ENCODE data around the gene TERT. TPM values are rescaled to one million over a fixed set of nuclear protein-coding genes. Genes with fewer than 3 reads are reported as not detected.

TERT gene
- total and polyA plus RNA-seq, 2 of the 13 experiments (the other 11 are each of a cell fraction or from before 2014, with no cell fraction given) = 4.3 to 5.9 TPM

DNA sequence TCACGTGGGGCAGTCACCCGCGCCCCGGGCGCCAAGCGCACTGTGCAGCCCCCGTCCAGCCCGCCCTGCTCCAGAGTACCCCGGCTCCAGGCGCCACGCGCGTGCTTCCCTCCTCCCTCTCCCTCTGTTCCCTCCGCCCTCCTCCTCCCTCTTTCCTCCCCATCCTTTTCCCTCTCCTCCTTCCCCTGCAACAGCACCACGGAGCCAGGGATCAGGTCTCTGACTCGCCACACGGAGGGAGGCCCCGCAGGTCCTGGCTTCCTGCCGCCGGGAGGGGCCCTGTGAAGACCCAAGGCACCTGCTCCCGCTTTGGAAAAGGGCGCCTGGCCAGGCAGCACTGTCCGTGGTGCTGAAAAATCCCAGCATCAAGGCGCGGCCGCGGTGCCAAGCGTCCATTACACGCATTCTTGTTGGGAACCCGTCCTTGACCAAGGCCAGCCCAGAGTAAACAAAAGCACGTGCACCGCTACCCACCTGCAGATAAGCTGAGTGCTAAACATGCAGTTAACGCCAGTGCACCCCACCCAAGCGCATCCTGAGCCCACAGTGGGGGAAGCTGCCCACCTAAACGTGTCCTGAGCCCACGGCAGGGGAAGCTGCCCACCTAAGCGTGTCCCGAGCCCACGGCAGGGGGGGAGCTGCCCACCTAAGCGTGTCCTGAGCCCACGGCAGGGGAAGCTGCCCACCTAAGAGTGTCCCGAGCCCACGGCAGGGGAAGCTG, 48.0 kb downstream of the TERT start (continued):
- TF ChIP-seq, protein P1, sequence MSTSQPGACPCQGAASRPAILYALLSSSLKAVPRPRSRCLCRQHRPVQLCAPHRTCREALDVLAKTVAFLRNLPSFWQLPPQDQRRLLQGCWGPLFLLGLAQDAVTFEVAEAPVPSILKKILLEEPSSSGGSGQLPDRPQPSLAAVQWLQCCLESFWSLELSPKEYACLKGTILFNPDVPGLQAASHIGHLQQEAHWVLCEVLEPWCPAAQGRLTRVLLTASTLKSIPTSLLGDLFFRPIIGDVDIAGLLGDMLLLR (CRISPR knock-in tag; IDR thresholded peaks at IDR 0.05) = peak; percentile 80
- TF ChIP-seq ZC3H4 (CRISPR knock-in tag; IDR thresholded peaks at IDR 0.05; ENCODE audit: borderline replicate concordance) (no peak), SMAD1 (CRISPR knock-in tag; IDR thresholded peaks at IDR 0.05; ENCODE audit: borderline replicate concordance, low read depth) (no peak), ZSCAN21 (CRISPR knock-in tag; IDR thresholded peaks at IDR 0.05; ENCODE audit: borderline replicate concordance) (peak; percentile 84), FOXP1 (IDR thresholded peaks at IDR 0.05) (no peak), FOXP1 (CRISPR knock-in tag; IDR thresholded peaks at IDR 0.05) (no peak), NBN (conservative IDR thresholded peaks at IDR 0.05) (no peak), CBX1 (IDR thresholded peaks at IDR 0.05; ENCODE audit: low read depth) (no peak), ATM (IDR thresholded peaks at IDR 0.05; ENCODE audit: borderline replicate concordance) (no peak), RFX3 (CRISPR knock-in tag; IDR thresholded peaks at IDR 0.05) (no peak), YEATS4 (CRISPR knock-in tag; IDR thresholded peaks at IDR 0.05; ENCODE audit: borderline replicate concordance) (no peak), ZNF772 (CRISPR knock-in tag; IDR thresholded peaks at IDR 0.05) (no peak), SRF (IDR thresholded peaks at IDR 0.05; ENCODE audit: low read depth, low read length) (no peak), NFATC3 (CRISPR knock-in tag; IDR thresholded peaks at IDR 0.05) (no peak), ZMAT3 (CRISPR knock-in tag; conservative IDR thresholded peaks at IDR 0.05) (peak; percentile 83; the same call in 1 of the 2 replicates), ZNF263 (CRISPR knock-in tag; IDR thresholded peaks at IDR 0.05) (peak; percentile 78), ZNF781 (CRISPR knock-in tag; IDR thresholded peaks at IDR 0.05; ENCODE audit: borderline replicate concordance, not compliant biosample characterization) (peak; percentile 88), ZNF547 (CRISPR knock-in tag; IDR thresholded peaks at IDR 0.05) (peak; percentile 43; the same call in 1 of the 2 replicates), RAD51 (IDR thresholded peaks at IDR 0.05; ENCODE audit: borderline replicate concordance) (no peak), FOXA1 (IDR thresholded peaks at IDR 0.05) (no peak), FOXA1 (CRISPR knock-in tag; IDR thresholded peaks at IDR 0.05) (peak; percentile 48)
- TF ChIP-seq, protein P2, sequence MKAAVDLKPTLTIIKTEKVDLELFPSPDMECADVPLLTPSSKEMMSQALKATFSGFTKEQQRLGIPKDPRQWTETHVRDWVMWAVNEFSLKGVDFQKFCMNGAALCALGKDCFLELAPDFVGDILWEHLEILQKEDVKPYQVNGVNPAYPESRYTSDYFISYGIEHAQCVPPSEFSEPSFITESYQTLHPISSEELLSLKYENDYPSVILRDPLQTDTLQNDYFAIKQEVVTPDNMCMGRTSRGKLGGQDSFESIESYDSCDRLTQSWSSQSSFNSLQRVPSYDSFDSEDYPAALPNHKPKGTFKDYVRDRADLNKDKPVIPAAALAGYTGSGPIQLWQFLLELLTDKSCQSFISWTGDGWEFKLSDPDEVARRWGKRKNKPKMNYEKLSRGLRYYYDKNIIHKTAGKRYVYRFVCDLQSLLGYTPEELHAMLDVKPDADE (CRISPR knock-in tag; IDR thresholded peaks at IDR 0.05) = 0 out of 2 replicates have a peak, but pooled peaks have one; percentile 61
- TF ChIP-seq, protein P3, sequence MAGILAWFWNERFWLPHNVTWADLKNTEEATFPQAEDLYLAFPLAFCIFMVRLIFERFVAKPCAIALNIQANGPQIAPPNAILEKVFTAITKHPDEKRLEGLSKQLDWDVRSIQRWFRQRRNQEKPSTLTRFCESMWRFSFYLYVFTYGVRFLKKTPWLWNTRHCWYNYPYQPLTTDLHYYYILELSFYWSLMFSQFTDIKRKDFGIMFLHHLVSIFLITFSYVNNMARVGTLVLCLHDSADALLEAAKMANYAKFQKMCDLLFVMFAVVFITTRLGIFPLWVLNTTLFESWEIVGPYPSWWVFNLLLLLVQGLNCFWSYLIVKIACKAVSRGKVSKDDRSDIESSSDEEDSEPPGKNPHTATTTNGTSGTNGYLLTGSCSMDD (CRISPR knock-in tag; IDR thresholded peaks at IDR 0.05) = no peak
- TF ChIP-seq, protein P4, sequence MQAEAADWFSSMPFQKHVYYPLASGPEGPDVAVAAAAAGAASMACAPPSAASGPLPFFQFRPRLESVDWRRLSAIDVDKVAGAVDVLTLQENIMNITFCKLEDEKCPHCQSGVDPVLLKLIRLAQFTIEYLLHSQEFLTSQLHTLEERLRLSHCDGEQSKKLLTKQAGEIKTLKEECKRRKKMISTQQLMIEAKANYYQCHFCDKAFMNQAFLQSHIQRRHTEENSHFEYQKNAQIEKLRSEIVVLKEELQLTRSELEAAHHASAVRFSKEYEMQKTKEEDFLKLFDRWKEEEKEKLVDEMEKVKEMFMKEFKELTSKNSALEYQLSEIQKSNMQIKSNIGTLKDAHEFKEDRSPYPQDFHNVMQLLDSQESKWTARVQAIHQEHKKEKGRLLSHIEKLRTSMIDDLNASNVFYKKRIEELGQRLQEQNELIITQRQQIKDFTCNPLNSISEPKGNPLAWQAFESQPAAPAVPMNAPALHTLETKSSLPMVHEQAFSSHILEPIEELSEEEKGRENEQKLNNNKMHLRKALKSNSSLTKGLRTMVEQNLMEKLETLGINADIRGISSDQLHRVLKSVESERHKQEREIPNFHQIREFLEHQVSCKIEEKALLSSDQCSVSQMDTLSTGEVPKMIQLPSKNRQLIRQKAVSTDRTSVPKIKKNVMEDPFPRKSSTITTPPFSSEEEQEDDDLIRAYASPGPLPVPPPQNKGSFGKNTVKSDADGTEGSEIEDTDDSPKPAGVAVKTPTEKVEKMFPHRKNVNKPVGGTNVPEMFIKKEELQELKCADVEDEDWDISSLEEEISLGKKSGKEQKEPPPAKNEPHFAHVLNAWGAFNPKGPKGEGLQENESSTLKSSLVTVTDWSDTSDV (CRISPR knock-in tag; IDR thresholded peaks at IDR 0.05) = no peak
- TF ChIP-seq, protein P5, sequence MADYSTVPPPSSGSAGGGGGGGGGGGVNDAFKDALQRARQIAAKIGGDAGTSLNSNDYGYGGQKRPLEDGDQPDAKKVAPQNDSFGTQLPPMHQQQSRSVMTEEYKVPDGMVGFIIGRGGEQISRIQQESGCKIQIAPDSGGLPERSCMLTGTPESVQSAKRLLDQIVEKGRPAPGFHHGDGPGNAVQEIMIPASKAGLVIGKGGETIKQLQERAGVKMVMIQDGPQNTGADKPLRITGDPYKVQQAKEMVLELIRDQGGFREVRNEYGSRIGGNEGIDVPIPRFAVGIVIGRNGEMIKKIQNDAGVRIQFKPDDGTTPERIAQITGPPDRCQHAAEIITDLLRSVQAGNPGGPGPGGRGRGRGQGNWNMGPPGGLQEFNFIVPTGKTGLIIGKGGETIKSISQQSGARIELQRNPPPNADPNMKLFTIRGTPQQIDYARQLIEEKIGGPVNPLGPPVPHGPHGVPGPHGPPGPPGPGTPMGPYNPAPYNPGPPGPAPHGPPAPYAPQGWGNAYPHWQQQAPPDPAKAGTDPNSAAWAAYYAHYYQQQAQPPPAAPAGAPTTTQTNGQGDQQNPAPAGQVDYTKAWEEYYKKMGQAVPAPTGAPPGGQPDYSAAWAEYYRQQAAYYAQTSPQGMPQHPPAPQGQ (CRISPR knock-in tag; IDR thresholded peaks at IDR 0.05; ENCODE audit: borderline replicate concordance) = no peak

Measured in HepG2 (cell line).